LNCaP clone FGC (cell line): ENCODE measurements around the gene TMEM95.
"Not testable (repeated sequence)": the region's sequence is repeated elsewhere in the genome, so short reads cannot be mapped to it uniquely, and the experiment has no call there.

Source experiments
- DNase-seq: peaks from one replicate; pipeline ENCODE4 v3.0.0-alpha.2; 2011; ENCODE audit warnings: low read depth
- H3K4me3 ChIP-seq: 2 replicates; pipeline ENCODE4 v1.5.1; 2011; ENCODE audit warnings: mild to moderate bottlenecking, low read depth, low read length, control low read depth
- TF ChIP-seq, protein P1 (sequence below): IDR thresholded peaks from 2 replicates; pipeline ENCODE4 v1.5.1; 2012; ENCODE audit warnings: mild to moderate bottlenecking; ENCODE audit not compliant: control insufficient read depth, insufficient read depth; ENCODE audit errors: extremely low read depth

The TMEM95 gene

DNA sequence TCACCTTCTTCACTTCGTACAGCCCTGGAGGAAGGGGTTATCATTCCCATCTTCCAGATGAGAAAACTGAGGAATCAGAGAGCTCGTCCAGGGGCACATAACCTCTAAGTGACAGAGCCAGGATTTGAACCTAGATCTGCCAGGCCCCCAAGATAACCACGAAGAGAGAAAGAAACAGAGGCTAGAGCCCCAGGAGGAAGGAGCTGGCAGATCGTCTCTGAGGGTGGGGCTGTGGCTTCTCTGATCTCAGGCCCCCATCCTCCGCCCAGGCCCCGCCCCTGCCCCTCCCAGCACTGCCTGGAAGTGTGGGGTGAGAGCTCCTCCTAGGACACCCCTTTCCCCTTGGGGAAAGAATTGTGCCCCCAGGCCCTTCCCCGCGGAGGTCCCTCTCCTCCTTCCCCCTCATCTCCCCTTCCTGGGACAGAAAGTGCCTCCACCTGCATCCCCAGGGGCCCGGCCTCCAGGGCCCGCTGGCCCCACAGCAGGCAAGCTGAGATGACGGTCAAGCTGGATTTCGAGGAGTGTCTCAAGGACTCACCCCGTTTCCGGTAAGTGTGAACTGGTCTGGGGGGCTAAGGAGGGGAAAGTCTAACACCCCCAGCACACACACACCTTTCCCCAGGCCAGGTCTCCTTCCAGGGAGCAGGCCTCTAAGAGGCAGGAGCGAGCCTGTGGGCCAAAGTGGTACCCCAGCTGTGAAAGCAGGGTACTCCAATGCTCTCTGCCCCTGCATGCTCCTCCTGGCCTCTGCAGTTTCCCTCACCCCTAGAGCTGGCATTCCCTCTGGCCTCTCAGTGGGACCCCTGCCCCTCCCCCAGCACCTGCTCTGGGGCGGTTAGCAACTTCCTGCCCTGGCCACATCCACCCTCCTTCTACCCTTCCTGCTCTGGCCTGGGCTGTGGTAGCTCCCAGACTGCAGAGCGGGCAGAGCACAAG, 18.4 kb upstream of the TMEM95 start, which contains the start of gene ACAP1:
Gene ACAP1, plus strand, starts transcription at position 290 of the 936 bp plus-strand sequence. Its CDS starts 206 bp downstream, at position 496.
- H3K4me3 ChIP-seq = no peak within 1 kb of the TSS
- no peak for DNase-seq
- TF ChIP-seq, protein P1, sequence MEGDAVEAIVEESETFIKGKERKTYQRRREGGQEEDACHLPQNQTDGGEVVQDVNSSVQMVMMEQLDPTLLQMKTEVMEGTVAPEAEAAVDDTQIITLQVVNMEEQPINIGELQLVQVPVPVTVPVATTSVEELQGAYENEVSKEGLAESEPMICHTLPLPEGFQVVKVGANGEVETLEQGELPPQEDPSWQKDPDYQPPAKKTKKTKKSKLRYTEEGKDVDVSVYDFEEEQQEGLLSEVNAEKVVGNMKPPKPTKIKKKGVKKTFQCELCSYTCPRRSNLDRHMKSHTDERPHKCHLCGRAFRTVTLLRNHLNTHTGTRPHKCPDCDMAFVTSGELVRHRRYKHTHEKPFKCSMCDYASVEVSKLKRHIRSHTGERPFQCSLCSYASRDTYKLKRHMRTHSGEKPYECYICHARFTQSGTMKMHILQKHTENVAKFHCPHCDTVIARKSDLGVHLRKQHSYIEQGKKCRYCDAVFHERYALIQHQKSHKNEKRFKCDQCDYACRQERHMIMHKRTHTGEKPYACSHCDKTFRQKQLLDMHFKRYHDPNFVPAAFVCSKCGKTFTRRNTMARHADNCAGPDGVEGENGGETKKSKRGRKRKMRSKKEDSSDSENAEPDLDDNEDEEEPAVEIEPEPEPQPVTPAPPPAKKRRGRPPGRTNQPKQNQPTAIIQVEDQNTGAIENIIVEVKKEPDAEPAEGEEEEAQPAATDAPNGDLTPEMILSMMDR = no peak

DNA sequence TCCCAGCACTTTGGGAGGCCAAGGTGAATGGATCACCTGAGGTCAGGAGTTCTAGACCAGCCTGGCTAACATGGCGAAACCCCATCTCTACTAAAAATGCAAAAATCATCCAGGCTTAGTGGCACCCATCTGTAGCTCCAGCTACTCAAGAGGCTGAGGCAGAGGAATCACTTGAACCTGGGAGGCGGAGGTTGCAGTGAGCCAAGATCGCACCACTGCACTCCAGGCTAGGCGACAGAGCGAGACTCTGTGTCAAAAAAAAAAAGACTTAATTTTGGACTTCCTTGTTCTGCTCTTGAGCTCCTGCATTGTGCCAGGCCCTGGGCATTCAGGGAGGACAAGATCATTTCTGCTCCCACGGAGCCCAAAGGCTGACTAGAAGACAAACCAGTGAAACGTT, 17.4 kb upstream of the TMEM95 start:
- not testable (repeated sequence) for H3K4me3 ChIP-seq, DNase-seq

DNA sequence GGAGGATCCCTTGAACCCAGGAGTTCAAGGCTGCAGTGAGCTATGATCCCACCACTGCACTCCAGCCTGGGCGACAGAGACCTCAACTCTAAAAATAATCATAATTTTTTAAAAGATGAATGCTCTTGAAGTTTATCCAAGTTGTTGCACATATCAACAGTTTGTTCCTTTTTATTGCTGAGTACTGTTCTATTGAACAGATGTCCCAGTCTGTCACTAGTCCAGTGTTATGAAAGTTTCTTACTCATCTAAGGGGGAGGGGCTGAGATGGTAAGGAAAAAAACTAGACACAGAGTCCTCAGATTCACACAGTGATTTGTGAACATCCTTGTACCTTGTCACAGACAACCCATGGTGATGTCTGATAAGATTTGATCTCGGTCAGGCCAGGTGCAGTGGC, 14.8 kb upstream of the TMEM95 start:
- no peak for DNase-seq
- H3K4me3 ChIP-seq = no peak overlapping the region
- TF ChIP-seq, protein P1 = no peak

DNA sequence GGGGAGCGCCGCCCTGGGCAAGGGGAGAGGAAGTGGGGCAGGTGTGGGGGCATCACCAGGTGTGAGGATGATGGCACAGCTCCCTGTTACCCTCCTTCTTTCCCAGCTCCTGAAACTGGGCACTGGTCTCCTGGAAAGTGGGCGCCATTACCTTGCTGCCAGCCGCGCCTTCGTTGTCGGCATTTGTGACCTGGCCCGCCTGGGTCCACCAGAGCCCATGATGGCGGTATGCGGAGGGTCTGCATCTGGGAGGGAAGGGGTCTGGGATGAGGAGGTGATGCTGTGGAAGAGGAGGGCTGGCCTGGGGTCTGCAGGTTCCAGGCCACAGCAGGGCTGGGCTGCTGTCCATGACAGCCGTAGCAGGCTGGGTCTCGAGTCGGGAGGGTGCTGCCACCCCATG, 13.1 kb upstream of the TMEM95 start:
- TF ChIP-seq, protein P1 = no peak
- H3K4me3 ChIP-seq = no peak overlapping the region
- DNase-seq = no peak

DNA sequence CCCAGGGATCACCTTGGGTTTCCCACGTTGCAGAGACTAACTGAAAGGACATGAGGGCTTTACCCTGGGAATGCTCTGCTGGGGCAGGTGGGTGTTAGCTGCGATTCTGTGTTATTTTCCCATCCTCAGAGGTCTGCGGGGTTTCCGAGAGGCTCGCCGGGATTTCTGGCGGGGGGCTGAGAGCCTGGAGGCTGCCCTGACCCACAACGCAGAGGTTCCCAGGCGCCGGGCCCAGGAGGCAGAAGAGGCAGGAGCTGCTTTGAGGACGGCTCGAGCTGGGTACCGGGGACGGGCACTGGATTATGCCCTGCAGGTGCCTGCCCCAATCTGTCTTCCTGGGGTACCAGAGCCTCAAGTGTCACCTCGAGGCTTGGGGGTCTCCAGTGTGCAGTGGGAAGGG, 11.7 kb upstream of the TMEM95 start:
- no peak for DNase-seq
- no peak overlapping the region for H3K4me3 ChIP-seq
- TF ChIP-seq, protein P1 = no peak

DNA sequence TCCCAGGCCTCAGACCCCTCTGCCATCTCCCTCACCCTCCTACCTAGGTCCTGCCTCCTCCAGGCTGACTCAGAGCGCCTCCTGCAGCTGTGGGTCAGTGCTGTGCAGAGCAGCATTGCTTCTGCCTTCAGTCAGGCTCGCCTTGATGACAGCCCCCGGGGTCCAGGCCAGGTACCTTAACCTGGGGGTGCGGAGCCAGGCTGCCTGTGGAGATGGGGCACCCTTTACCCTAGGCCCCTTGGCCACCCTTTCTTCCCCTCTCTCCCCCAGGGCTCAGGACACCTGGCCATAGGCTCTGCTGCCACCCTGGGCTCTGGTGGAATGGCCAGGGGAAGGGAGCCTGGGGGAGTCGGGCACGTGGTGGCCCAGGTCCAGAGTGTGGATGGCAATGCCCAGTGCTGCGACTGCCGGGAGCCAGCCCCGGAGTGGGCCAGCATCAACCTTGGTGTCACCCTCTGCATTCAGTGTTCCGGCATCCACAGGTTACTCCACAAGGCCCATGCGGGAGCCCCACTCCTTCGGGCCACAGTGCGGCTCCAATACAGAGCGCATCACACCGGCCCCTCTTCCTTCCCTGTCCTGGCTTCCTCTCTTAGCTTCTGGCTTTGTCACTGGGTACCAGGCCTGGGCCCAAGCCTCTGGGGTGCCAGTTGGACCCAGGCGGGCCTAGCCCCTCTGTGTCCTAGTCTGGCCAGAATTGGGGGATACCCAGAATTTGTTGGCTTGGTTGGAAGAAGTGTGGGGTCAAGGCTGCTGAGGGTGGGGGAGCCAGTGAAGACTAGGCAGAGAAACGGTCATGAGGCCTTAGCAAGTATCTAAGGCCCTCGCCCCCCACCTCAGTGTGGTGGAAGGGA, 8.0 kb upstream of the TMEM95 start:
- no peak for DNase-seq
- TF ChIP-seq, protein P1 = no peak
- no peak overlapping the region for H3K4me3 ChIP-seq
